ENCODE results near the gene CTNNBL1. TPM values are rescaled to one million over a fixed set of nuclear protein-coding genes. Genes with fewer than 3 reads are reported as not detected.

Gene CTNNBL1
- total and polyA plus RNA-seq, 2 donors (not counting 1 experiment from before 2014, with no cell fraction given), result 31.3 to 39.0 TPM

DNA sequence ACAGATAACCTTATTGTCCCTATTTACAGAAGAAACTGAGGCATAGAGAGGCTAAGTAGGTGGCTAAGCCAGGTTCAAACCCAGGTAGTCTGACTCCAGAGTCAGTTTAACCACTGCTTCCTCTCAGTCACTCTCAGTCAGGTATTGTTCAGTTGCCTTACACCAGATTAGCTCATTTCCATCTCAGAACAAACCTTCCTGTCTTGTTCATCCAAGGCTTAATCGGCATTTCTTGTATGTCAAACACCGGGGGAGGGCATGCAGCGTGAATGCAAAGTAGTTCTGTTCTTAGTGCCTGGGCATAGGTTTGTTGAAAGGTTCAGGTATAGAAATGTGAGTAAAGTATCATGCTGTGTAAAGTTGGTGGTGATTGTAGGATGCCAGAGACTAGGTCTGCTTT is 51.7 kb downstream of the CTNNBL1 start:
- H2AFZ ChIP-seq (ENCODE audit: low read length), result no peak overlapping the region
- DNase-seq (ENCODE audit: low read depth in 2 of 2), result no peak
- H3K4me2 ChIP-seq (ENCODE audit: extremely low read depth, insufficient read depth, low read length), result no peak overlapping the region
- no peak overlapping the region for H3K27ac ChIP-seq (ENCODE audit: insufficient read depth, low read length)
- H3K4me1 ChIP-seq (ENCODE audit: control insufficient read depth, extremely low read depth, insufficient read depth, low read length), result no peaks in the 10 kb centered on the region
- H3K9ac ChIP-seq (ENCODE audit: insufficient read depth, low read length), result no peak overlapping the region
- no peaks in the 10 kb centered on the region for H3K9me3 ChIP-seq (ENCODE audit: control insufficient read depth, insufficient read depth, low read depth, low read length)
- H3K27me3 ChIP-seq (ENCODE audit: control insufficient read depth, insufficient read depth, low read length), result no peaks in the 10 kb centered on the region
- no peaks in the 10 kb centered on the region for H3K36me3 ChIP-seq (ENCODE audit: control insufficient read depth, insufficient read depth, low read length)
- H3K79me2 ChIP-seq (ENCODE audit: control insufficient read depth, insufficient read depth, low read length), result no peaks in the 10 kb centered on the region
- no peak overlapping the region for H3K4me3 ChIP-seq (replicated peaks in 1 of 4; ENCODE audit: control extremely low read depth in 1 of 4, insufficient read depth in 1 of 4, low read depth in 3 of 4, low read length in 4 of 4)
- H4K20me1 ChIP-seq (ENCODE audit: control insufficient read depth, extremely low read depth, insufficient read depth, low read length), result no peaks in the 10 kb centered on the region
- TF ChIP-seq CTCF (conservative IDR thresholded peaks at IDR 0.05 in 1 of 2, IDR thresholded peaks at IDR 0.05 in 1 of 2; ENCODE audit: low read depth in 1 of 2, low read length in 2 of 2) (no peak), EZH2 (IDR thresholded peaks at IDR 0.05; ENCODE audit: low read length, missing control alignments) (no peak)

DNA sequence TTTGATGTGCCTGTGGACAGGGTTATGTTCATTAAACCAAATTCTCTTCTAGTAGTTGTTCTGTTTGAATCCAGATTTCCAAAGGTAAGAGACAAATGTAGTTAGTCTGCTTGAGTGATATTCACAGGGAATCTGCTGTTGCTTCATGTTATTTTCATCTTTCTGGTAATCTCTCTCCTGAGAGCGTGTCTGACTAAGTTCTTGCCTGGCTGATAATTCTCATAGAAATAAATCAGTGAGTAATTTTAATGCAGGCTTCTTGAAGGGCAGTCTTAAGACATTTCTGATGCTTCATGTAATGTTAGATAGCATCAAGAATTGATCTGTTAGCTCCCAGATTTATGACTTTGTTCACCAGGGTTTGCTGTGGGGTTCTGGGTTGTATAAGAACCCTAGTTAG is 54.2 kb downstream of the CTNNBL1 start:
- no peak overlapping the region for H3K4me2 ChIP-seq (ENCODE audit: extremely low read depth, insufficient read depth, low read length)
- no peak overlapping the region for H3K4me3 ChIP-seq (replicated peaks in 1 of 4; ENCODE audit: control extremely low read depth in 1 of 4, insufficient read depth in 1 of 4, low read depth in 3 of 4, low read length in 4 of 4)
- H3K36me3 ChIP-seq (ENCODE audit: control insufficient read depth, insufficient read depth, low read length), result no peaks in the 10 kb centered on the region
- no peaks in the 10 kb centered on the region for H3K79me2 ChIP-seq (ENCODE audit: control insufficient read depth, insufficient read depth, low read length)
- H3K9me3 ChIP-seq (ENCODE audit: control insufficient read depth, insufficient read depth, low read depth, low read length), result no peaks in the 10 kb centered on the region
- H2AFZ ChIP-seq (ENCODE audit: low read length), result no peak overlapping the region
- TF ChIP-seq EZH2 (IDR thresholded peaks at IDR 0.05; ENCODE audit: low read length, missing control alignments), result no peak
- no peak for TF ChIP-seq CTCF (conservative IDR thresholded peaks at IDR 0.05 in 1 of 2, IDR thresholded peaks at IDR 0.05 in 1 of 2; ENCODE audit: low read depth in 1 of 2, low read length in 2 of 2)
- no peak overlapping the region for H3K27ac ChIP-seq (ENCODE audit: insufficient read depth, low read length)
- no peak overlapping the region for H3K9ac ChIP-seq (ENCODE audit: insufficient read depth, low read length)
- no peaks in the 10 kb centered on the region for H3K27me3 ChIP-seq (ENCODE audit: control insufficient read depth, insufficient read depth, low read length)
- no peaks in the 10 kb centered on the region for H3K4me1 ChIP-seq (ENCODE audit: control insufficient read depth, extremely low read depth, insufficient read depth, low read length)
- H4K20me1 ChIP-seq (ENCODE audit: control insufficient read depth, extremely low read depth, insufficient read depth, low read length), result no peaks in the 10 kb centered on the region
- DNase-seq (ENCODE audit: low read depth in 2 of 2), result no peak

DNA sequence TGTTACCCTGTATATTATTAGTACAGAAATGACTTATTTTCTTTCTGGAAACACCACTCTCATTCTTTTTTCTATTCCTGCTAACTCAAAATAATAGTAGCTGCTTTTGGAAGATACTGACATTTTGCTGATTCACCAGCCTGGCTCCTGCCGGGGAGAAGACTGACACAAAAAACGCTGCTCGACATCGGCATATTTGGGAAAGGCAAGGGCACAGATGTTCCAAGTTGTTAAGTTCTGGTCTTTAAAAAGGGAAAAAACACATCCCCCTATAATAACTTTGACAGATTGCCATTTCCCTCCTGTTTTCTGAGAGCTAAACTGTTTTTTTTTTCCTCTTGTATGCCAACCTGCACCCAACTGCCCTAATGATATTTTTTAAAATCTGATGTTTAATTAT is 55.4 kb downstream of the CTNNBL1 start:
- no peak overlapping the region for H3K9ac ChIP-seq (ENCODE audit: insufficient read depth, low read length)
- DNase-seq (ENCODE audit: low read depth in 2 of 2), result no peak
- no peak overlapping the region for H3K27ac ChIP-seq (ENCODE audit: insufficient read depth, low read length)
- H3K79me2 ChIP-seq (ENCODE audit: control insufficient read depth, insufficient read depth, low read length), result no peaks in the 10 kb centered on the region
- no peak overlapping the region for H2AFZ ChIP-seq (ENCODE audit: low read length)
- no peaks in the 10 kb centered on the region for H3K4me1 ChIP-seq (ENCODE audit: control insufficient read depth, extremely low read depth, insufficient read depth, low read length)
- H4K20me1 ChIP-seq (ENCODE audit: control insufficient read depth, extremely low read depth, insufficient read depth, low read length), result no peaks in the 10 kb centered on the region
- no peak overlapping the region for H3K4me2 ChIP-seq (ENCODE audit: extremely low read depth, insufficient read depth, low read length)
- TF ChIP-seq CTCF (conservative IDR thresholded peaks at IDR 0.05 in 1 of 2, IDR thresholded peaks at IDR 0.05 in 1 of 2; ENCODE audit: low read depth in 1 of 2, low read length in 2 of 2) (no peak), EZH2 (IDR thresholded peaks at IDR 0.05; ENCODE audit: low read length, missing control alignments) (no peak)
- no peaks in the 10 kb centered on the region for H3K36me3 ChIP-seq (ENCODE audit: control insufficient read depth, insufficient read depth, low read length)
- H3K4me3 ChIP-seq (replicated peaks in 1 of 4; ENCODE audit: control extremely low read depth in 1 of 4, insufficient read depth in 1 of 4, low read depth in 3 of 4, low read length in 4 of 4), result no peak overlapping the region
- H3K27me3 ChIP-seq (ENCODE audit: control insufficient read depth, insufficient read depth, low read length), result no peaks in the 10 kb centered on the region
- no peaks in the 10 kb centered on the region for H3K9me3 ChIP-seq (ENCODE audit: control insufficient read depth, insufficient read depth, low read depth, low read length)
